Measurements from ENCODE around the gene CADM4. TPM values are rescaled to one million over a fixed set of nuclear protein-coding genes. Genes with fewer than 3 reads are reported as not detected.
"Not testable (repeated sequence)": the region's sequence is repeated elsewhere in the genome, so short reads cannot be mapped to it uniquely, and the experiment has no call there.

CADM4 gene
- total RNA-seq, 1 experiment from 2014 or later, result 9.9 TPM

GRCh38 chr19:43595999-43596841 lies 43.4 kb downstream of the CADM4 start, which contains the start of the genes IRGQ and ZNF576:
IRGQ (minus strand) TSS chr19:43596134; CDS start chr19:43595338, 796 bp downstream.
ZNF576 (plus strand) TSS chr19:43596595; CDS start chr19:43597109, 514 bp downstream.
- DNase-seq, result peak; percentile 99
- H3K27me3 ChIP-seq (ENCODE audit: control insufficient read depth, insufficient read depth, low read length), result no peaks in the 10 kb centered on the region
- H3K36me3 ChIP-seq (replicated peaks; ENCODE audit: control insufficient read depth, insufficient read depth, low read length), result peaks cover 14% of the 10 kb centered on the region
- peak within 1 kb of the TSS; percentile 75 for H3K4me3 ChIP-seq (ENCODE audit: insufficient read depth, low read depth, low read length)

GRCh38 chr19:43595605-43595998 lies 44.0 kb downstream of the CADM4 start:
- Histone ChIP-seq H3K27me3 (ENCODE audit: control insufficient read depth, insufficient read depth, low read length) (no peaks in the 10 kb centered on the region), H3K36me3 (replicated peaks; ENCODE audit: control insufficient read depth, insufficient read depth, low read length) (peaks cover 14% of the 10 kb centered on the region), H3K4me3 (ENCODE audit: insufficient read depth, low read depth, low read length) (peak overlapping the region; percentile 43)
- no peak for DNase-seq

GRCh38 chr19:43594710-43595604 lies 44.7 kb downstream of the CADM4 start:
- DNase-seq, result peak; percentile 89
- H3K36me3 ChIP-seq (replicated peaks; ENCODE audit: control insufficient read depth, insufficient read depth, low read length), result peaks cover 12% of the 10 kb centered on the region
- no peaks in the 10 kb centered on the region for H3K27me3 ChIP-seq (ENCODE audit: control insufficient read depth, insufficient read depth, low read length)
- H3K4me3 ChIP-seq (ENCODE audit: insufficient read depth, low read depth, low read length), result peak overlapping the region; percentile 43

- Histone ChIP-seq H3K36me3 (replicated peaks; ENCODE audit: control insufficient read depth, insufficient read depth, low read length) (peaks cover 10% of the 10 kb centered on the region), H3K27me3 (ENCODE audit: control insufficient read depth, insufficient read depth, low read length) (no peaks in the 10 kb centered on the region), H3K4me3 (ENCODE audit: insufficient read depth, low read depth, low read length) (no peak overlapping the region)
- DNase-seq, result no peak
Measured at GRCh38 chr19:43594081-43594697, 45.5 kb downstream of the CADM4 start.

- Histone ChIP-seq H3K27me3 (ENCODE audit: control insufficient read depth, insufficient read depth, low read length) (no peaks in the 10 kb centered on the region), H3K36me3 (replicated peaks; ENCODE audit: control insufficient read depth, insufficient read depth, low read length) (peaks cover 12% of the 10 kb centered on the region), H3K4me3 (ENCODE audit: insufficient read depth, low read depth, low read length) (no peak overlapping the region)
- no peak for DNase-seq
Measured at GRCh38 chr19:43592800-43593350, 46.8 kb downstream of the CADM4 start.

GRCh38 chr19:43591904-43592772 lies 47.5 kb downstream of the CADM4 start:
- no peak overlapping the region for H3K4me3 ChIP-seq (ENCODE audit: insufficient read depth, low read depth, low read length)
- no peaks in the 10 kb centered on the region for H3K27me3 ChIP-seq (ENCODE audit: control insufficient read depth, insufficient read depth, low read length)
- DNase-seq, result no peak
- peaks cover 12% of the 10 kb centered on the region for H3K36me3 ChIP-seq (replicated peaks; ENCODE audit: control insufficient read depth, insufficient read depth, low read length)

- no peaks in the 10 kb centered on the region for H3K27me3 ChIP-seq (ENCODE audit: control insufficient read depth, insufficient read depth, low read length)
- no peak for DNase-seq
- H3K4me3 ChIP-seq (ENCODE audit: insufficient read depth, low read depth, low read length), result no peak overlapping the region
- H3K36me3 ChIP-seq (replicated peaks; ENCODE audit: control insufficient read depth, insufficient read depth, low read length), result peaks cover 12% of the 10 kb centered on the region
Measured at GRCh38 chr19:43589678-43590077, 50.0 kb downstream of the CADM4 start.

GRCh38 chr19:43589277-43589676 lies 50.4 kb downstream of the CADM4 start:
- H3K36me3 ChIP-seq (replicated peaks; ENCODE audit: control insufficient read depth, insufficient read depth, low read length), result peaks cover 12% of the 10 kb centered on the region
- H3K27me3 ChIP-seq (ENCODE audit: control insufficient read depth, insufficient read depth, low read length), result no peaks in the 10 kb centered on the region
- no peak for DNase-seq
- H3K4me3 ChIP-seq (ENCODE audit: insufficient read depth, low read depth, low read length), result no peak overlapping the region

- not testable (repeated sequence) for DNase-seq; H3K36me3 ChIP-seq (replicated peaks; ENCODE audit: control insufficient read depth, insufficient read depth, low read length); H3K27me3 ChIP-seq (ENCODE audit: control insufficient read depth, insufficient read depth, low read length); H3K4me3 ChIP-seq (ENCODE audit: insufficient read depth, low read depth, low read length)
Measured at GRCh38 chr19:43587029-43587428, 52.6 kb downstream of the CADM4 start.

- peaks cover 4% of the 10 kb centered on the region for H3K36me3 ChIP-seq (replicated peaks; ENCODE audit: control insufficient read depth, insufficient read depth, low read length)
- no peak overlapping the region for H3K4me3 ChIP-seq (ENCODE audit: insufficient read depth, low read depth, low read length)
- H3K27me3 ChIP-seq (ENCODE audit: control insufficient read depth, insufficient read depth, low read length), result no peaks in the 10 kb centered on the region
- DNase-seq, result no peak
Measured at GRCh38 chr19:43586346-43586745, 53.3 kb downstream of the CADM4 start.

- no peaks in the 10 kb centered on the region for H3K27me3 ChIP-seq (ENCODE audit: control insufficient read depth, insufficient read depth, low read length)
- no peak overlapping the region for H3K4me3 ChIP-seq (ENCODE audit: insufficient read depth, low read depth, low read length)
- DNase-seq, result no peak
- peaks cover 4% of the 10 kb centered on the region for H3K36me3 ChIP-seq (replicated peaks; ENCODE audit: control insufficient read depth, insufficient read depth, low read length)
Measured at GRCh38 chr19:43584484-43584883, 55.2 kb downstream of the CADM4 start.

GRCh38 chr19:43582495-43582894 lies 57.2 kb downstream of the CADM4 start:
- Histone ChIP-seq H3K27me3 (ENCODE audit: control insufficient read depth, insufficient read depth, low read length) (no peaks in the 10 kb centered on the region), H3K36me3 (replicated peaks; ENCODE audit: control insufficient read depth, insufficient read depth, low read length) (no peaks in the 10 kb centered on the region), H3K4me3 (ENCODE audit: insufficient read depth, low read depth, low read length) (no peak overlapping the region)
- DNase-seq, result no peak

GRCh38 chr19:43581467-43581866 lies 58.2 kb downstream of the CADM4 start:
- no peak overlapping the region for H3K4me3 ChIP-seq (ENCODE audit: insufficient read depth, low read depth, low read length)
- no peaks in the 10 kb centered on the region for H3K27me3 ChIP-seq (ENCODE audit: control insufficient read depth, insufficient read depth, low read length)
- H3K36me3 ChIP-seq (replicated peaks; ENCODE audit: control insufficient read depth, insufficient read depth, low read length), result no peaks in the 10 kb centered on the region
- DNase-seq, result no peak

All from H7 (cell line).